Loucy (cell line): ENCODE results near the gene SLC25A26.

Source experiments
- EZH2phosphoT487 ChIP-seq: fragments of 200-600 bp; IDR thresholded peaks from 2 replicates; pipeline ENCODE4 v1.6.1; 2018; ENCODE audit warnings: antibody characterized with exemption, mild to moderate bottlenecking, moderate library complexity, borderline replicate concordance
- TF ChIP-seq, protein P1 (sequence below): fragments of 200-600 bp; sonication (generic); conservative IDR thresholded peaks from 2 replicates; pipeline ENCODE4 v1.5.1; 2014; ENCODE audit warnings: mild to moderate bottlenecking, antibody characterized with exemption, low read length

DNA sequence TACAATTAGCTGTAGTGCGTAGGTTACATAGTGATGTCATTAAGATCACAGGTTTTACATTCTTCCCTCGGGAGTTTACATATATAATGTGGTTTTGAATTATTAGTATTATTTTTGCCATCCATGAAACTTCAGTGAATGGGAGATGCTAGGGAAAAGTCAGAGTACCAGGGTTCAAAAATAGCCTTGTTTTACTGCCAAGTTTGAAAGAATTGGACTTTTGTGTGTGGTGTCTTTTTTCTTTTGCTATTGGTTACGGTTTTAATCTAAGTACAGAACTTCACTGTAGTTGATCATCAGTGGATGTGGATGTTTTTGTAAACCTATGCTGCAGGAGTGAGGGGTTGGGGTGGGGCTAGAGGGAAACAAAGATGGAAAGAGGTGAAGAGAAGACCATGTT is 20.7 kb downstream of the SLC25A26 start:
- TF ChIP-seq, protein P1, sequence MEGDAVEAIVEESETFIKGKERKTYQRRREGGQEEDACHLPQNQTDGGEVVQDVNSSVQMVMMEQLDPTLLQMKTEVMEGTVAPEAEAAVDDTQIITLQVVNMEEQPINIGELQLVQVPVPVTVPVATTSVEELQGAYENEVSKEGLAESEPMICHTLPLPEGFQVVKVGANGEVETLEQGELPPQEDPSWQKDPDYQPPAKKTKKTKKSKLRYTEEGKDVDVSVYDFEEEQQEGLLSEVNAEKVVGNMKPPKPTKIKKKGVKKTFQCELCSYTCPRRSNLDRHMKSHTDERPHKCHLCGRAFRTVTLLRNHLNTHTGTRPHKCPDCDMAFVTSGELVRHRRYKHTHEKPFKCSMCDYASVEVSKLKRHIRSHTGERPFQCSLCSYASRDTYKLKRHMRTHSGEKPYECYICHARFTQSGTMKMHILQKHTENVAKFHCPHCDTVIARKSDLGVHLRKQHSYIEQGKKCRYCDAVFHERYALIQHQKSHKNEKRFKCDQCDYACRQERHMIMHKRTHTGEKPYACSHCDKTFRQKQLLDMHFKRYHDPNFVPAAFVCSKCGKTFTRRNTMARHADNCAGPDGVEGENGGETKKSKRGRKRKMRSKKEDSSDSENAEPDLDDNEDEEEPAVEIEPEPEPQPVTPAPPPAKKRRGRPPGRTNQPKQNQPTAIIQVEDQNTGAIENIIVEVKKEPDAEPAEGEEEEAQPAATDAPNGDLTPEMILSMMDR: no peak
- no peak for TF ChIP-seq EZH2phosphoT487
